Endothelial cell of umbilical vein (primary cell): ENCODE results near the gene SETBP1. TPM values are rescaled to one million over a fixed set of nuclear protein-coding genes. Genes with fewer than 3 reads are reported as not detected.

ENCODE experiments used
- BruUV-seq: library from RNA; stranded (reverse); fragments of 400-500 nt; replicated peaks from 2 replicates; lab custom pipeline; 2021; lab: Mats Ljungman, UMichigan
- CTCF ChIA-PET: fragments of 300-600, 350-600 bp; sonication (Branson Sonifier 250); formaldehyde crosslinking; loops from one replicate; lab custom pipeline; 2021; ENCODE audit warnings: antibody characterized with exemption, inconsistent platforms; lab: Charles Lee
- POLR2A ChIA-PET: fragments of 300-600, 350-600 bp; sonication (Branson Sonifier 250); formaldehyde crosslinking; loops from one replicate; lab custom pipeline; 2021; ENCODE audit warnings: antibody characterized with exemption, inconsistent platforms; lab: Charles Lee
- DNase-seq: peaks from one replicate; pipeline ENCODE4 v3.0.0-alpha.2; 2011; ENCODE audit warnings: low read depth, low spot score
- FAIRE-seq: peaks from 2 replicates; lab custom pipeline; 2011; peaks lifted over from hg19 to GRCh38; lab: Jason Lieb, UNC
- H2AFZ ChIP-seq: 2 replicates; pipeline ENCODE4 v1.6.0; 2012; ENCODE audit warnings: low read depth, low read length, control low read depth, inconsistent platforms
- H3K27ac ChIP-seq: 2 replicates; pipeline ENCODE4 v1.5.1; 2011; ENCODE audit warnings: low read depth, mild to moderate bottlenecking, control low read depth, low read length, moderate library complexity; ENCODE audit not compliant: insufficient read depth
- H3K27me3 ChIP-seq, 2 experiments: 2 replicates each; pipeline versions ENCODE4 v1.6.0 to v1.6.1; 2011; ENCODE audit warnings: low read length in 2 of 2, mixed read lengths in 1 of 2; ENCODE audit not compliant: control insufficient read depth in 2 of 2, insufficient read depth in 2 of 2
- H3K36me3 ChIP-seq, 2 experiments: 2 replicates in 1 of 2; 3 replicates in 1 of 2; pipeline ENCODE4 v1.5.1; 2011; ENCODE audit warnings: low read length in 2 of 2, mild to moderate bottlenecking in 1 of 2, moderate library complexity in 1 of 2; ENCODE audit not compliant: control insufficient read depth in 2 of 2, insufficient read depth in 2 of 2; ENCODE audit errors: extremely low read depth in 1 of 2
- H3K4me1 ChIP-seq: 3 replicates; pipeline ENCODE4 v1.5.1; 2011; ENCODE audit warnings: mild to moderate bottlenecking, low read length; ENCODE audit not compliant: control insufficient read depth, insufficient read depth; ENCODE audit errors: extremely low read depth
- H3K4me2 ChIP-seq: 2 replicates; pipeline ENCODE4 v1.6.1; 2011; ENCODE audit warnings: low read length, control low read depth, mixed read lengths; ENCODE audit not compliant: insufficient read depth
- H3K4me3 ChIP-seq, 3 experiments: fragments of 200-600 bp in 1 of 3; sonication (generic), shearing (Covaris generic) in 1 of 3; replicated peaks in 1 of 3; 2 replicates each; pipeline ENCODE4 v1.5.1; 2011 to 2016; ENCODE audit warnings: control low read depth in 3 of 3, low read length in 3 of 3, mild to moderate bottlenecking in 2 of 3, inconsistent platforms in 1 of 3, low read depth in 1 of 3, moderate library complexity in 1 of 3; ENCODE audit not compliant: insufficient read depth in 1 of 3
- H3K79me2 ChIP-seq: 2 replicates; pipeline ENCODE4 v1.6.0; 2012; ENCODE audit warnings: low read length, inconsistent platforms; ENCODE audit not compliant: control insufficient read depth, insufficient read depth
- H3K9ac ChIP-seq: replicated peaks from 2 replicates; pipeline ENCODE3; 2011; ENCODE audit warnings: low read length, control low read depth; ENCODE audit not compliant: insufficient read depth; ENCODE audit errors: extremely low read depth
- H3K9me1 ChIP-seq: replicated peaks from 3 replicates; pipeline ENCODE4 v1.6.0; 2011; ENCODE audit warnings: mild to moderate bottlenecking, low read length; ENCODE audit not compliant: control insufficient read depth, insufficient read depth; ENCODE audit errors: extremely low read depth
- H3K9me3 ChIP-seq: replicated peaks from 2 replicates; pipeline ENCODE4 v1.5.1; 2012; ENCODE audit warnings: low read length, inconsistent platforms; ENCODE audit not compliant: control insufficient read depth, insufficient read depth
- H4K20me1 ChIP-seq: replicated peaks from 2 replicates; pipeline ENCODE3; 2011; ENCODE audit warnings: mild to moderate bottlenecking, low read length; ENCODE audit not compliant: control insufficient read depth, insufficient read depth; ENCODE audit errors: extremely low read depth
- EZH2 ChIP-seq: IDR thresholded peaks from 2 replicates; pipeline ENCODE4 v1.6.1; 2012; ENCODE audit warnings: borderline replicate concordance, low read depth, mild to moderate bottlenecking, moderate library complexity, low read length, inconsistent platforms; ENCODE audit not compliant: severe bottlenecking
- FOS ChIP-seq: IDR thresholded peaks from 2 replicates; pipeline ENCODE4 v1.6.1; 2011; ENCODE audit warnings: mild to moderate bottlenecking, low read length, moderate library complexity, borderline replicate concordance; ENCODE audit not compliant: insufficient read depth
- GATA2 ChIP-seq: IDR thresholded peaks from 2 replicates; pipeline ENCODE4 v1.7.0; 2011; ENCODE audit warnings: low read depth, mild to moderate bottlenecking, moderate library complexity, mixed read lengths, low read length; ENCODE audit not compliant: insufficient read length, insufficient read depth
- JUN ChIP-seq: IDR thresholded peaks from 2 replicates; pipeline ENCODE4 v1.6.1; 2011; ENCODE audit warnings: borderline replicate concordance, low read depth; ENCODE audit not compliant: insufficient read length, insufficient read depth
- MYC ChIP-seq: IDR thresholded peaks from one replicate; pipeline ENCODE4 v1.6.1; 2011; ENCODE audit warnings: mild to moderate bottlenecking, low read depth, low read length
- POLR2A ChIP-seq: IDR thresholded peaks from 2 replicates; pipeline ENCODE4 v1.6.1; 2012; ENCODE audit warnings: low read depth, mild to moderate bottlenecking, control low read depth, low read length
- POLR2AphosphoS5 ChIP-seq: IDR thresholded peaks from 2 replicates; pipeline ENCODE4 v1.6.1; 2012; ENCODE audit warnings: low read depth, mild to moderate bottlenecking, control low read depth, low read length, moderate library complexity; ENCODE audit not compliant: insufficient read depth
- dilution Hi-C: fragments of 300-500 bp; cut with MboI; formaldehyde crosslinking; loops from one replicate; pipeline ENCODE4 v1.15.0; 2019; ENCODE audit warnings: low sequenced_read_pairs; ENCODE audit not compliant: extremely low pct_ligation_motif_present
- intact Hi-C: fragments of 100-400 bp; cut with micrococcal nuclease; formaldehyde crosslinking; loops from one replicate; pipeline ENCODE4 v1.10.0; 2022
- polyA plus RNA-seq, 4 experiments: library from polyadenylated mRNA; depleted of rRNA in 3 of 4; stranded (reverse) in 3 of 4; unstranded in 1 of 4; fragments of >200 nt; gene quantifications; 2 replicates each; pipeline versions ENCODE4 v1.2.1 to v1.2.3, GENCODE V29; 2011 to 2012; ENCODE audit warnings: missing spikeins in 1 of 4
- total RNA-seq: library from RNA; stranded (reverse); gene quantifications from 2 replicates; pipeline ENCODE4 v1.2.3, GENCODE V29; 2021
- TF ChIP-seq, protein P1 (sequence below), 2 donors: IDR thresholded peaks; 1 replicate in 1 of 2; 2 replicates in 1 of 2; pipeline ENCODE4 v1.5.1; 2011; ENCODE audit warnings: low read length in 2 of 2, mild to moderate bottlenecking in 2 of 2, moderate library complexity in 2 of 2, control low read depth in 1 of 2, inconsistent platforms in 1 of 2, low read depth in 1 of 2; ENCODE audit not compliant: insufficient read depth in 1 of 2; ENCODE audit errors: extremely low read depth in 1 of 2
- TF ChIP-seq, protein P2 (sequence below): IDR thresholded peaks from 2 replicates; pipeline ENCODE4 v1.6.1; 2011; ENCODE audit not compliant: insufficient read depth, insufficient read length

SETBP1 gene
- total and polyA plus RNA-seq, 2 donors (not counting 3 experiments of a cell fraction or from before 2014, with no cell fraction given) = 0.76 to 3.1 TPM

DNA sequence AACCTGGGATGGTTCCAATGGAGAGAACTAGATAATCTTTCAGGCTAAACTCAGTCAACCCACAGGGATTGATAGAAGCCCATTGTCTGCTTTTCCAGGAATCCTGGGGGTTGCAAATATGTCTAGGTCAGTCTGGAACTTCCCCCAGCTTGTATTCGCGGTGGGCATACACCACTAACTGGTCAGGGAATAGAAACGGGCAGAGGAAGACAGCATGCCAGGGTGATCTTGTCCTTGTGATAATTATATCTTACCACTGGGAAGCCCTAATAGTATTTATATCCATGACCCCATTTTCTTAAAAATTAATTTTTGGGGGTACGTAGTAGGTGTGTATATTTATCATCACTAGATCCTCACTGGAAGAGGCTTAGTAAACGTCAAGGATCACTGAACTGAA lies 101.9 kb downstream of the SETBP1 start:
- POLR2A ChIA-PET = no interaction called here

DNA sequence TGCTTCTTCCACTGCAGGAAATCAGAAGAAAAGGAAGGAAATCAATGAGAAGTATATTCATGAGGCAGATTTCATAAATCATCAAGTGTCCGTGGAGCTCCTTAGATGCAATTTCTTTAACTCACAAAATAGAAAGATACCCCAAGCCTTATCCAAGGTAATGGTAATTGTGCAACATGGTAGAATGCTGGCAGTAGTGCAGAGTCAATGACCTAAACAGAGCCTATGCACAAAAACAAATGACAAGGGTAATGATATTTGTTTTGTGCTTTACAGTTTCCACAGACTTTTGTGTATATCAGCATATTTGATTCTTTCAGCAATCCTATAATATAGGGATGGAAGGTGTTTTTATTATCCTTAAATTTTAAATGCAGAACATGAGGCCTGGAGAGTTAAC lies 102.7 kb downstream of the SETBP1 start:
- BruUV-seq = no TSS peak
- no peak for FAIRE-seq

More for the DNA sequence above, 101.9 kb downstream of the SETBP1 start:
- H4K20me1 ChIP-seq = no peaks in the 10 kb centered on the region
- FAIRE-seq (no peak), DNase-seq (no peak)
- no peak overlapping the region for H3K4me2 ChIP-seq
- H3K4me3 ChIP-seq = no peak overlapping the region
- no peak overlapping the region for H3K27ac ChIP-seq
- no peaks in the 10 kb centered on the region for H3K79me2 ChIP-seq
- intact Hi-C loops (no loop called here), dilution Hi-C loops (no loop called here)
- CTCF ChIA-PET = no interaction called here
- H3K27me3 ChIP-seq = no peaks in the 10 kb centered on the region
- TF ChIP-seq POLR2AphosphoS5 = no peak
- TF ChIP-seq GATA2 = no peak
- TF ChIP-seq EZH2 = no peak
- no peak for TF ChIP-seq JUN
- TF ChIP-seq, protein P1, sequence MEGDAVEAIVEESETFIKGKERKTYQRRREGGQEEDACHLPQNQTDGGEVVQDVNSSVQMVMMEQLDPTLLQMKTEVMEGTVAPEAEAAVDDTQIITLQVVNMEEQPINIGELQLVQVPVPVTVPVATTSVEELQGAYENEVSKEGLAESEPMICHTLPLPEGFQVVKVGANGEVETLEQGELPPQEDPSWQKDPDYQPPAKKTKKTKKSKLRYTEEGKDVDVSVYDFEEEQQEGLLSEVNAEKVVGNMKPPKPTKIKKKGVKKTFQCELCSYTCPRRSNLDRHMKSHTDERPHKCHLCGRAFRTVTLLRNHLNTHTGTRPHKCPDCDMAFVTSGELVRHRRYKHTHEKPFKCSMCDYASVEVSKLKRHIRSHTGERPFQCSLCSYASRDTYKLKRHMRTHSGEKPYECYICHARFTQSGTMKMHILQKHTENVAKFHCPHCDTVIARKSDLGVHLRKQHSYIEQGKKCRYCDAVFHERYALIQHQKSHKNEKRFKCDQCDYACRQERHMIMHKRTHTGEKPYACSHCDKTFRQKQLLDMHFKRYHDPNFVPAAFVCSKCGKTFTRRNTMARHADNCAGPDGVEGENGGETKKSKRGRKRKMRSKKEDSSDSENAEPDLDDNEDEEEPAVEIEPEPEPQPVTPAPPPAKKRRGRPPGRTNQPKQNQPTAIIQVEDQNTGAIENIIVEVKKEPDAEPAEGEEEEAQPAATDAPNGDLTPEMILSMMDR (IDR thresholded peaks at IDR 0.05; ENCODE audit: extremely low read depth in 1 of 2, insufficient read depth in 1 of 2, low read depth in 1 of 2, low read length in 2 of 2) = no peak
- no peak for TF ChIP-seq POLR2A
- no peaks in the 10 kb centered on the region for H3K9me3 ChIP-seq
- no peaks in the 10 kb centered on the region for H3K9me1 ChIP-seq
- no peak overlapping the region for H3K9ac ChIP-seq
- no peaks in the 10 kb centered on the region for H3K4me1 ChIP-seq
- no peaks in the 10 kb centered on the region for H3K36me3 ChIP-seq
- H2AFZ ChIP-seq = no peak overlapping the region
- no TSS peak for BruUV-seq

More for the DNA sequence above, 102.7 kb downstream of the SETBP1 start:
- H4K20me1 ChIP-seq = no peaks in the 10 kb centered on the region
- no peak overlapping the region for H3K9ac ChIP-seq
- no peak overlapping the region for H3K4me3 ChIP-seq
- H3K9me3 ChIP-seq = no peaks in the 10 kb centered on the region
- intact Hi-C loops = no loop called here
- CTCF ChIA-PET = no interaction called here
- no peaks in the 10 kb centered on the region for H3K4me1 ChIP-seq
- no peaks in the 10 kb centered on the region for H3K27me3 ChIP-seq
- TF ChIP-seq, protein P1 (IDR thresholded peaks at IDR 0.05; ENCODE audit: extremely low read depth in 1 of 2, insufficient read depth in 1 of 2, low read depth in 1 of 2, low read length in 2 of 2) = no peak
- TF ChIP-seq JUN (no peak), POLR2A (no peak), GATA2 (no peak), FOS (no peak), POLR2AphosphoS5 (no peak), MYC (no peak), EZH2 (no peak)
- TF ChIP-seq, protein P2, sequence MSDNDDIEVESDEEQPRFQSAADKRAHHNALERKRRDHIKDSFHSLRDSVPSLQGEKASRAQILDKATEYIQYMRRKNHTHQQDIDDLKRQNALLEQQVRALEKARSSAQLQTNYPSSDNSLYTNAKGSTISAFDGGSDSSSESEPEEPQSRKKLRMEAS = no peak
- POLR2A ChIA-PET = no interaction called here
- H3K27ac ChIP-seq = no peak overlapping the region
- dilution Hi-C loops = no loop called here
- no peak overlapping the region for H3K4me2 ChIP-seq
- H2AFZ ChIP-seq = no peak overlapping the region
- no peaks in the 10 kb centered on the region for H3K36me3 ChIP-seq
- H3K79me2 ChIP-seq = no peaks in the 10 kb centered on the region
- no peaks in the 10 kb centered on the region for H3K9me1 ChIP-seq
- DNase-seq = no peak
